ENCODE measurements around the gene TM4SF20. TPM values are rescaled to one million over a fixed set of nuclear protein-coding genes. Genes with fewer than 3 reads are reported as not detected.

TM4SF20 gene
- total RNA-seq, 1 donor, result not detected

- peaks cover 23% of the 10 kb centered on the region for H3K4me1 ChIP-seq (ENCODE audit: insufficient read depth, low read length)
- no peaks in the 10 kb centered on the region for H3K27me3 ChIP-seq (ENCODE audit: insufficient read depth, low read length)
- H3K4me3 ChIP-seq (ENCODE audit: low read length), result peak within 1 kb of the TSS; percentile 90
- no peaks in the 10 kb centered on the region for H3K9me3 ChIP-seq (ENCODE audit: low read depth, low read length)
These were observed 53.9 kb downstream of the TM4SF20 start, which contains the start of gene MFF for GRCh38 chr2:227324995-227325838. MFF (plus strand) TSS chr2:227325251; CDS start chr2:227330666, 5,415 bp downstream.

- H3K4me3 ChIP-seq (ENCODE audit: low read length), result peak overlapping the region; percentile 90
- H3K9me3 ChIP-seq (ENCODE audit: low read depth, low read length), result no peaks in the 10 kb centered on the region
- peaks cover 23% of the 10 kb centered on the region for H3K4me1 ChIP-seq (ENCODE audit: insufficient read depth, low read length)
- H3K27me3 ChIP-seq (ENCODE audit: insufficient read depth, low read length), result no peaks in the 10 kb centered on the region
These were observed 54.5 kb downstream of the TM4SF20 start for GRCh38 chr2:227324642-227324994.

- no peak overlapping the region for H3K4me3 ChIP-seq (ENCODE audit: low read length)
- no peaks in the 10 kb centered on the region for H3K27me3 ChIP-seq (ENCODE audit: insufficient read depth, low read length)
- H3K9me3 ChIP-seq (ENCODE audit: low read depth, low read length), result no peaks in the 10 kb centered on the region
- peaks cover 23% of the 10 kb centered on the region for H3K4me1 ChIP-seq (ENCODE audit: insufficient read depth, low read length)
These were observed 55.3 kb downstream of the TM4SF20 start for GRCh38 chr2:227323818-227324217.

DNA sequence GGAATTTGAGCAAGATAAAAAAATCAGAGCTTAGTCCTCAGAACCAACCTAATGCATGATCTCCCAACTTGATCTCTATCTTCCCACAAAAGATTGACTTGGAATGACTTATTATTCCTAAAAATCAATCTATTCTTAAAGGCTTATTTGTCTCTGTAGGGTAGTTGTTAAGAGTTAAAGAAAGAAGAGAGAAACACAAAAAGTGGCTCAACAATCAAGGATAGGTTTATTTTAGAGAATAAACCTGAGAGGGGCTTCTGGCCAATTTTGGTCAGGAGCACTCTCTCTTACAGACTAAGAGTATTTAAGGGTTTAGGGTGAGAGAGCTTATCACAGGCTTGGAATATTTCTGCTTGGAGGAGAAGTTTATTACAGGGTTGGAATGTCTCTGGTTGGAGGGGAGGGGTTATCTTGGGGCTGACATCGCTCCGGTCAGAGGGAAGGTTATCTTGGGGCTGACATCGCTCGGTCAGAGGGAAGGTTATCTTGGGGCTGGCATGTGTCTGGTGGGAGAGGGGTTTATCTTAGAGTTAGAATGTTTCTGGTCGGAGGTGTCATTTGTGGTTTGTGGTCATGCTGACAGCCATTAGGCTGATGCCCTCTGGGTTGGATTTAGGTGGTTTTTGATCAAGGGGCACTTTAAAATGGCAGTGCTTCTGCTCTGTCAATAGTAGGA, 56.4 kb downstream of the TM4SF20 start:
- no peaks in the 10 kb centered on the region for H3K9me3 ChIP-seq (ENCODE audit: low read depth, low read length)
- H3K4me3 ChIP-seq (ENCODE audit: low read length), result no peak overlapping the region
- peaks cover 23% of the 10 kb centered on the region for H3K4me1 ChIP-seq (ENCODE audit: insufficient read depth, low read length)
- H3K27me3 ChIP-seq (ENCODE audit: insufficient read depth, low read length), result no peaks in the 10 kb centered on the region

DNA sequence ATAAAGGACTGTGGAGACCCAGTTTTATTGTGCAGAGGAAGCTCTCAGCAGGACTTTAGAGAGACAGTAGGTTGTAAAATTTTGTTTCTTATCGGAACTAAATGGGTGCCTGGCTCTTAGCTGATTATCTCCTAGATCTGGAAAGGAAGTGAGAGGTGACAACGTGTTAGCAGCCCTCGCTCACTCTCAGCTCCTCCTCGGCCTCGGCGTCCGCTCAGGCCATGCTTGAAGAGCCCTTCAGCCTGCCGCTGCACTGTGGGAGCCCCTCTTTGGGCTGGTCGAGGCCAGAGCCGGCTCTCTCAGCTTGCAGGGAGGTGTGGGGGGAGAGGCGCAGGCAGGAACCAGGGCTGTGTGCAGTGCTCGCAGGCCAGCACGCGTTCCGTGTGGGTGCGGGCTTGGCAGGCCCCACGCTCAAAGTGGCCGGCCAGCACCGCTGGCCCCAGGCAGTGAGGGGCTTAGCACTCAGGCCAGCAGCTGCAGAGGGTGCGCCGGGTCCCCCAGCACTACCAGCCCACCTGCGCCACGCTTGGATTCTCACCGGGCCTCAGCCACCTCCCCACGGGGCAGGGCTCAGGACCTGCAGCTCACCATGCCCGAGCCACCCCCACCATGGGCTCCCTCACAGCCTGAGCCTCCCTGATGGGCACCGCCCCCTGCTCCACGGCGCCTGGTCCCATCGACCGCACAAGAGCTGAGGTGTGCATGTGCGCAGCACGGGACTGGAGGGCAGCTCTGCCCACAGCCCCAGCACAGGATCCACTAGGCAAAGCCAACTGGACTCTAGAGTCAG, 58.6 kb downstream of the TM4SF20 start:
- Histone ChIP-seq H3K27me3 (ENCODE audit: insufficient read depth, low read length) (no peaks in the 10 kb centered on the region), H3K4me3 (ENCODE audit: low read length) (no peak overlapping the region), H3K4me1 (ENCODE audit: insufficient read depth, low read length) (peaks cover 9% of the 10 kb centered on the region), H3K9me3 (ENCODE audit: low read depth, low read length) (no peaks in the 10 kb centered on the region)

GRCh38 chr2:227317834-227318233, 61.3 kb downstream of the TM4SF20 start:
- H3K9me3 ChIP-seq (ENCODE audit: low read depth, low read length), result no peaks in the 10 kb centered on the region
- H3K27me3 ChIP-seq (ENCODE audit: insufficient read depth, low read length), result no peaks in the 10 kb centered on the region
- no peaks in the 10 kb centered on the region for H3K4me1 ChIP-seq (ENCODE audit: insufficient read depth, low read length)
- H3K4me3 ChIP-seq (ENCODE audit: low read length), result no peak overlapping the region

- no peaks in the 10 kb centered on the region for H3K9me3 ChIP-seq (ENCODE audit: low read depth, low read length)
These were observed 65.8 kb downstream of the TM4SF20 start for GRCh38 chr2:227313310-227313709.

DNA sequence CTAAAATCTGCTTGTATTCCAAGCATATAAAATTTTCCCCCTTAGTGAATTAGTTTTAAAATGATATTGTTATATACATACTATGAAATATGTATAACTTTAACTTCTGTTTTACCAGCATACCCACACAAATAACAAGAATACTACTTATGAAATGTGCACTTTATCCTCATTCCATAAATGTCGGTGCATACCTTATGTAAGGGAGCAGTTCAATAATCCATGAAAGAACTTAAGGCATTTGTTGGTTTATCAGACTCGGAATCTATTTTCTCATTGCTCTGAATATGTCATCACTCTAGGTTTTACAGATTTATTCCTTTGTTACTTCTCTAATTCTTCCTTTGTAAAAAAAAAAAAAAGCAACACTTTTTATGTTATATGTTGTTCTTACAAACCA, 66.5 kb downstream of the TM4SF20 start:
- Histone ChIP-seq H3K9me3 (ENCODE audit: low read depth, low read length) (no peaks in the 10 kb centered on the region), H3K4me1 (ENCODE audit: insufficient read depth, low read length) (no peaks in the 10 kb centered on the region)

More at GRCh38 chr2:227313310-227313709, 65.8 kb downstream of the TM4SF20 start:
- H3K4me1 ChIP-seq (ENCODE audit: insufficient read depth, low read length), result no peaks in the 10 kb centered on the region
- no peaks in the 10 kb centered on the region for H3K27me3 ChIP-seq (ENCODE audit: insufficient read depth, low read length)
- no peak overlapping the region for H3K4me3 ChIP-seq (ENCODE audit: low read length)

More for the DNA sequence above, 66.5 kb downstream of the TM4SF20 start:
- H3K4me3 ChIP-seq (ENCODE audit: low read length), result no peak overlapping the region
- no peaks in the 10 kb centered on the region for H3K27me3 ChIP-seq (ENCODE audit: insufficient read depth, low read length)

Other genes with a start within 250 kb of the TM4SF20 start
- 0.21 TPM for gene COL4A4, start 215.1 kb downstream of the TM4SF20 start, total RNA-seq
- 2.4 TPM for gene COL4A3, start 214.7 kb downstream of the TM4SF20 start, total RNA-seq
- gene MFF, start 54.1 kb downstream of the TM4SF20 start, total RNA-seq, result 61.7 TPM
- gene SCYGR1, start 8.6 kb upstream of the TM4SF20 start, total RNA-seq, result not detected
- 86.6 TPM for gene AGFG1, start 92.8 kb upstream of the TM4SF20 start, total RNA-seq
- gene SCYGR2, start 219.6 kb upstream of the TM4SF20 start, total RNA-seq, result not detected
- not detected for gene SCYGR3, start 235.5 kb upstream of the TM4SF20 start, total RNA-seq
- not detected for gene SCYGR4, start 238.2 kb upstream of the TM4SF20 start, total RNA-seq

Measured in mononuclear cell (primary cell).